Anterior cingulate cortex (tissue), 58 donors: Measurements from ENCODE around the gene TDRD10.

Experiments
- DNase-seq, 58 donors: peaks; one replicate each; lab custom pipeline; 2025; lab: John Stamatoyannopoulos, UW

Gene TDRD10

GRCh38 chr1:154575147-154575927 lies 73.3 kb downstream of the TDRD10 start:
- peak in 3 of 58 donors; percentile 24 to 43 (median 41) for DNase-seq

- peak in 12 of 58 donors; percentile 7 to 45 (median 32) for DNase-seq
These were observed 74.0 kb downstream of the TDRD10 start for GRCh38 chr1:154575951-154576566.

GRCh38 chr1:154577346-154578057 lies 75.5 kb downstream of the TDRD10 start:
- no peak for DNase-seq

- DNase-seq, result no peak
These were observed 76.0 kb downstream of the TDRD10 start for GRCh38 chr1:154578058-154578418.

- DNase-seq, result no peak
These were observed 77.4 kb downstream of the TDRD10 start for GRCh38 chr1:154579374-154579773.

GRCh38 chr1:154581766-154582165 lies 79.7 kb downstream of the TDRD10 start:
- DNase-seq, result no peak

- no peak for DNase-seq
These were observed 80.9 kb downstream of the TDRD10 start for GRCh38 chr1:154582885-154583284.

GRCh38 chr1:154583773-154584172 lies 81.8 kb downstream of the TDRD10 start:
- no peak for DNase-seq

GRCh38 chr1:154584267-154584994 lies 82.4 kb downstream of the TDRD10 start:
- no peak for DNase-seq

GRCh38 chr1:154586231-154586630 lies 84.2 kb downstream of the TDRD10 start:
- no peak for DNase-seq

GRCh38 chr1:154586641-154587040 lies 84.6 kb downstream of the TDRD10 start:
- DNase-seq, result peak in 2 of 58 donors; percentile 12 to 14

GRCh38 chr1:154589780-154590179 lies 87.8 kb downstream of the TDRD10 start:
- DNase-seq, result no peak

- DNase-seq, result no peak
These were observed 88.7 kb downstream of the TDRD10 start for GRCh38 chr1:154590756-154591155.

GRCh38 chr1:154591206-154591605 lies 89.2 kb downstream of the TDRD10 start:
- no peak for DNase-seq

- DNase-seq, result no peak
These were observed 91.4 kb downstream of the TDRD10 start for GRCh38 chr1:154593390-154593789.

GRCh38 chr1:154594811-154595210 lies 92.8 kb downstream of the TDRD10 start:
- no peak for DNase-seq

GRCh38 chr1:154595621-154596020 lies 93.6 kb downstream of the TDRD10 start:
- DNase-seq, result no peak
